Activated CD4-positive, alpha-beta T cell treated with anti-CD3 and anti-CD28 coated beads, Interleukin-2, amount 50 U/mL, for 24 hours (primary cell): ENCODE measurements around the gene PIGA.

Experiments
- DNase-seq, 2 donors: peaks; one replicate each; pipeline ENCODE4 v3.0.0-alpha.2; 2020; ENCODE audit warnings: low read depth in 1 of 2, low spot score in 1 of 2

The PIGA gene

GRCh38 chrX:15335135-15336022, at the start of gene PIGA:
Gene PIGA (minus strand): TSS chrX:15335523. CDS start chrX:15331930, 3,593 bp downstream.
- DNase-seq: peak; percentile 61 to 85

DNA sequence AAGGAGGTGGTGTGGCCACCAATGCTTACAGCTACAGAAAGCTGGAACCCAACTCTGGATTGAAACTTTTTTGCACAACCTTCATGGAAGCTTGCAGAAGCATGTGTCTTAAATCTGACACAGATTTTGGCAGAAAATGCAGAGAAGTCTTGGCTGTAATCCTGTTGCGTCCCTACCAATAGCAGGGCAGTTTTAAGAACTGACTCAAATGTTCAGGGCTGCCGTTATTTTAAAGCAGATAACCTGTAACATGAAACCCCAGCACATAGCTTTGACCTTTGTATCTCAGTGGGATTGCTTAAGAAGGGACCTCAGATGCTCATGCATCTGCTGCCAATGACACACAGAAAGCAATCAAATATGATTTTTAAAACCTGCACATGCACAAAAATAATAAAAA, 49.0 kb upstream of the PIGA start, which contains the start of gene VEGFD:
VEGFD (minus strand) TSS at position 110 of the 400 bp plus-strand sequence. CDS start 467 bp downstream, outside the sequence.
- no peak for DNase-seq

DNA sequence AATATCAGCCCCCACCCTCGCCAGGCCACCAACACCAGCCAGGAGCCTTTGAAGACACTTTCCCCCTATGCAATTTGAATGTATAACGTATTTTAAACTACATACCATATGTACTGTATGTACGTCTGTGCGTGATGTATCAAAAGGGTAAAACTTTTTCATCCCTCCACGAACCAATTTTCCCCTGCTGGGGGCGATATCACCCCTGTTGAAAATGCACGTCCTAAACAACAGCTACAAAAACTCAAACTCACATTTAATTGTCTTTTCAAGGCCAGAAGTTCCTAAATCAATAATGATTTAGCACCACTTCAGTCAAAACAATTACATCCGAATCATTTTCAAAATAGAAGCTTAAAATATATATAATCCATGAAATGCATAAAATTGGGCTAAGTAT, 47.5 kb upstream of the PIGA start:
- DNase-seq: no peak

DNA sequence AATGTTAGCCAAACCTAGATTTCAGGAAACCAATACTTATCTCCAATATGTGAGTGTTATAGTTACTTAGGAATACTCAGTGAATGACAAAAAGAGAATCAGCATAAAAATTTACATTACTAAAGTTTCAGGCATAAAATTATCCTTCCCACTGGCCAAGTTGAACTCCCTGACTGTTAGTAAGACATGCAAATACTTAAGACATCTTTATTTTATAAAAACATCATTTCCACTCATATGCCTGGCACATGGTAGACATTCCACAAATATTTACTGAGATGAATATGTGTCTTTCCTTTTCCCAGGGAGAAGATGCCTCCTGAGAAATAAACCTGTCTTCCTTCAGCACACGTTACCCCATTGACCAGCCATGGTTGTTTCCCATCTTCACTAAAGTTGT, 41.6 kb upstream of the PIGA start:
- DNase-seq: no peak

GRCh38 chrX:15373976-15374375, 38.7 kb upstream of the PIGA start:
- DNase-seq: no peak

GRCh38 chrX:15366506-15367352, 31.4 kb upstream of the PIGA start:
- no peak for DNase-seq

DNA sequence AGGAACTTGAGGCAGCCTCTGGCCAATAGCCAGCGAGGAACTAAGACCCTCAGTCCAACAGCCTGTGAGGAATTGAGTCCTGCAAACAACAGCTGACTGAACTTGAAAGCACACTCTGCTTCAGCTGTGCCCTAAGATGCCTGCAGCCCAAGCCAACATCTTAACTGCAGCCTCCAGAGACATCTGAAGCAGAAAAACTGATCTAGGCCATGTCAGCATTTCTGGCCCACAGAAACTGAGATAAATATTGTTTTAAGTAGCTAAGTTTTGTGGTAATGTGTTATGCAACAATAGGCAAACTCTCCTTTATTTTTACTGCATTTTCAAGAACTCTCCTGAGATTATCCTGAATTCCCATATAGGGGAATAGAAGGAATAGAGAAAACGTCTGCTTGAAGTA, 24.4 kb upstream of the PIGA start:
- no peak for DNase-seq

DNA sequence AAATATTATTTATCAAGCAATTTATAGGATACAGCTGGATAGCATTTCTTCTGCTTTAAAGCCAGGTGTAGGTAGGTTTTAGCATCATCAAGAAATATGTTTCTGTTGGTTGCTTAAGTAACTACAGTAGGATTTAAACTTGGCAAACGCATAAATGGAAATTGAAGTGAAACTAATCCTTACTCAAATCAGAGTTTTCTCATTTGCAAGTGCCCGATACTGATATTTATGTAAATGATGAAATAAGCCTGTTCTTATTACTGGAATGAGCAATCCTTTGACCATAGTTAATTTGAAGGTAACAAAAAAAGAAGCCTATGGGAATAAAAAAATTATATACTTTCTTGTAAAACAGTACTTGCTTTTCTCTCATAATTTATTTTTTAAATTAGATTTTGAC, 23.2 kb upstream of the PIGA start:
- DNase-seq: no peak

GRCh38 chrX:15356444-15356843, 21.1 kb upstream of the PIGA start:
- DNase-seq: no peak

- no peak for DNase-seq
These were observed 15.1 kb upstream of the PIGA start for GRCh38 chrX:15350329-15350996.

- no peak for DNase-seq
These were observed 13.7 kb upstream of the PIGA start for GRCh38 chrX:15349046-15349445.

GRCh38 chrX:15345976-15346375, 10.7 kb upstream of the PIGA start:
- no peak for DNase-seq

- no peak for DNase-seq
These were observed 8.8 kb upstream of the PIGA start for GRCh38 chrX:15344106-15344505.

DNA sequence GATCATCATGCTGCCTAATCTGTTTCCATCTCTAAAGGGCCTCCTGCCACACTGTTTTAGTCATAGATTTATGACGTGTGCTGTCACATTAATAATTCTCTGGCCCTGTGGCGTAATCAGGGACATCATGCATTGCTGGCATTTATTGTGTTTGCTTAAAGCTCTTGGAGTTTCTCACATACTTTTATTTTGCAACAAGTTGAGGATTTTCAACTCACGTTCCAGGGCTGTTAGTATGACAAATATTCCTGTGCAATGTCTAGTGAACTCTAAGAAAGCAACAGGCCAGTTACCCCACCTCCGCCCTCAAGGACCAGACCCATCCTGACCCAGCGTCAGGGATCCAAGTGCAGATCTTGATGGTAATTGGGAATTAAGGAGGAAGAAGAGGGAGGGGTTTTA, 7.8 kb upstream of the PIGA start:
- no peak for DNase-seq

DNA sequence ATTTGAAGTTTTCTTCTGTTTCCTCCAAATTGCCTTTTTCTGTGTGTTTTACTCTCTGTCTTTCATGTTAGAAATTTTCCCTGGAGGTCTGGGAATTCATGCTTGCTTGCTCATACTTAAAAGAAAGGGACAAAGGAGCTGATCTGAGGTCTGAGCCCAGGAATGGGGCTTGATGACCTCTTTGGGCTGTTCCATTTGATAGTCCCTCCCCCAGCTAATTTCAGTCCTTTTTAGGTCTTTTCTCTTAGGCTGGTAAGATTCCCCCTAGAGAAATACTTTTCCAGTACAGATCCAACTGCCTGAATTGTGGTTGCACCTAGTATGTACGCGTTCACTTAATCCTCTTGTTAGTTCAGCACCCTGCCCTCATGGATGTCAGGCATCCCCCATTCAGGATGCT, 5.5 kb upstream of the PIGA start:
- no peak for DNase-seq

GRCh38 chrX:15336023-15336413, 695 bp upstream of the PIGA start:
- DNase-seq: peak in 1 of 2 donors; percentile 9

DNA sequence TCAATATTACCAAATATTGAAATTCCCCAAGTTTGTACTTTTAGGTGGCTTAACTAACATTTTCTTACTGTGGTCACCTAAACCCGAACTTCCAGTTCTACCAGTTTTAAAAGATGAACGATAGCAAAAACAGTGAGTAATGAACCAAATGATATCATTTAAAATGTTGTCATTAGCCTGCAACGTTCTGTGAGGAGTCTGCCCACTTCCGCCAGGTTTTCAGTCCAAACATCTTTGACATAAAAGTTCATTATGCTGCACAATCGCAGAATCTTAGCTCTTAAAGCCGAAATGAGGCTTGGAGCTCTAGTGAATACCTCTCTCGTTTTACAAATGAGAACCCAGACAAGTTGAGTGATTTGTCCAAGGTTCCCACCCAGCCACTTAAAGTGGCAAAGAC, 762 bp downstream of the PIGA start:
- no peak for DNase-seq

- DNase-seq: no peak
These were observed 6.5 kb downstream of the PIGA start for GRCh38 chrX:15328821-15329220.

DNA sequence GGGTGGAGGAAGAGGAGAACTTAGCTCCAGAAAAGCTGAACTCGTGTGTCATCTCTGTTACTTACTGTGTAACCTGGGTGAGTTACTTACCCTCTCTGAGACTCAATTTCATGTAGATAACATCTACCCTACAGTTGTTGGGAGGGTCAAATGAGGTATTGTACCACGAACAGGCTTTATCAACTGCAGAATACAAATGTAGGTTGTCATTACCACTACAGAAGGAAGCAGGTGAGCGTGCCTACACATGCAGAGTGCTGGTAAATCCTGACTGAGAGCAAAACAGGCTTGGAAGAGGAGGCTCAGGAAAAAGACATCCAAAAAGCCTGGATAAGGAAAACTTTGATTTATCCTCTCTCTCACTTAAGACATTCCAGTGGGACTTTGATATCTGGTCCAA, 7.2 kb downstream of the PIGA start:
- DNase-seq: no peak

GRCh38 chrX:15322472-15322871, 12.9 kb downstream of the PIGA start:
- no peak for DNase-seq

- no peak for DNase-seq
These were observed 13.3 kb downstream of the PIGA start for GRCh38 chrX:15322072-15322471.

DNA sequence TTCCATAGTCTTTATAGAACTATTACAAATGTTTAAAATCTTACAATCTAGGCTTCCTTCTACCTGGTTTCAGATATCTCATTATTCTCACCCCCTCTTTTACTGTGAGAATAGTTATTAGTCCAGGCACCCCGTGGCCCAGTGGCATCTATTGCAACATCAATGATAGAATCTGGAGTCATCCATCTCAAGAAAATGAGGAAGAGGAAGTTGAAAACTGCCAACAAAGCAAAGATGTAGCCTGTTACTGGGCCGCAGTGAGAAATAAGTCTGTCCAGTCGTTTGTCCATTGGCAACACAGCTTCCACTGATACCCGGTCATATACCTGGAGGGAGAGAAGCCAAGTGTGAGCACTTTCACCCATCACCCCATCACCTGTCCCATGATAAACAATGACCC, 13.9 kb downstream of the PIGA start:
- DNase-seq: no peak
